22Rv1 (cell line): Measurements from ENCODE around the gene WWOX.

Experiments
- H3K27ac ChIP-seq: fragments of 450-650 bp; 2 replicates; pipeline ENCODE4 v1.5.1; 2017
- ZFX ChIP-seq: fragments of 450-650 bp; IDR thresholded peaks from 2 replicates; pipeline ENCODE4 v1.6.1; 2017; ENCODE audit warnings: antibody characterized with exemption, borderline replicate concordance
- TF ChIP-seq, protein P1 (sequence below): fragments of 450-650 bp; IDR thresholded peaks from 2 replicates; pipeline ENCODE4 v1.5.1; 2017; ENCODE audit warnings: mild to moderate bottlenecking

WWOX gene

DNA sequence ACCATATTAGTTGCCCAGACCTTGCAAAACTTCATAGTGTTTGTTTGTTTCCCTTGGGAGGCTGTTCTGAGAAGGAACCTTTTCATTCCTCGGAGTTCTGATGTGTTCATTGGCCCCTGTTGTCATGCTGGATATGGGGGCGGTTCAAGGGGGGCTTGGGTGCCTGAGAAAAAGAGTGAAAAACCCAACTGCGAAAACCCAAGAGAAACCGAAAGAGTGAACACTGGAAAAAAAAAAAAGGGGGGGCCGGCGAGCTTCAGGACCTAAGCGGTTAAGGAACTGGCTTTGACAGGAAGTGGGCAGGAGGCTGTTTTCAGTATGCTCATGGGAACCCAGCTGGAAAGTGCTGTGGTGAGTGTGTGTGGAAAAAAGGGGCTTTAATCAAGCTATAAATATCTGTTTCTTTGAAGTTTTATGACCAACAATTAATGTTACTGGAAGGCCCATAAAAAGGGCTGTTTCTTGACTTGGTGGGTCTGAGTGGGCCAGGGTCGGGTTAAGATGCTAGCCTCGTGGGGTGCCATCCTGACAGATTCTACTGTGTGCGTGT lies 990.4 kb downstream of the WWOX start:
- TF ChIP-seq, protein P1, sequence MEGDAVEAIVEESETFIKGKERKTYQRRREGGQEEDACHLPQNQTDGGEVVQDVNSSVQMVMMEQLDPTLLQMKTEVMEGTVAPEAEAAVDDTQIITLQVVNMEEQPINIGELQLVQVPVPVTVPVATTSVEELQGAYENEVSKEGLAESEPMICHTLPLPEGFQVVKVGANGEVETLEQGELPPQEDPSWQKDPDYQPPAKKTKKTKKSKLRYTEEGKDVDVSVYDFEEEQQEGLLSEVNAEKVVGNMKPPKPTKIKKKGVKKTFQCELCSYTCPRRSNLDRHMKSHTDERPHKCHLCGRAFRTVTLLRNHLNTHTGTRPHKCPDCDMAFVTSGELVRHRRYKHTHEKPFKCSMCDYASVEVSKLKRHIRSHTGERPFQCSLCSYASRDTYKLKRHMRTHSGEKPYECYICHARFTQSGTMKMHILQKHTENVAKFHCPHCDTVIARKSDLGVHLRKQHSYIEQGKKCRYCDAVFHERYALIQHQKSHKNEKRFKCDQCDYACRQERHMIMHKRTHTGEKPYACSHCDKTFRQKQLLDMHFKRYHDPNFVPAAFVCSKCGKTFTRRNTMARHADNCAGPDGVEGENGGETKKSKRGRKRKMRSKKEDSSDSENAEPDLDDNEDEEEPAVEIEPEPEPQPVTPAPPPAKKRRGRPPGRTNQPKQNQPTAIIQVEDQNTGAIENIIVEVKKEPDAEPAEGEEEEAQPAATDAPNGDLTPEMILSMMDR = no peak
- TF ChIP-seq ZFX = no peak
- no peak overlapping the region for H3K27ac ChIP-seq

DNA sequence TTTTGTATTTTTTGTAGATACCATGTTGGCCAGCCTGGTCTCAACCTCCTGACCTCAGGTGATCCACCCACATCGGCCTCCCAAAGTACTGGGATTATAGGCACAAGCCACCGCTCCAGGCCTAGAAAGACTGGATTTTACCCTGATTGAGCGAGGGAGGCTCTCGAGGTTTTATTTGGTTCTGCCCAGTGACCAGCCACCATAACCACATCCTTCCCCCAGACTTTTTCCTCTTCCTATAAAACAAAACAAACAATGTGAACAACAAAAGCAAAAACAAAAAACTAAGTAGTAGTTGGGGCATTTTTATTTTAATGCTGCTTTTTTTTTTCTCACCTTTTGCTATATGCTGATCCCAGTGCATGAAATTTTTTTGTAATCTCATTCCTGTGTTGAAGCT lies 991.5 kb downstream of the WWOX start:
- no peak for TF ChIP-seq ZFX
- TF ChIP-seq, protein P1 = no peak
- H3K27ac ChIP-seq = no peak overlapping the region

DNA sequence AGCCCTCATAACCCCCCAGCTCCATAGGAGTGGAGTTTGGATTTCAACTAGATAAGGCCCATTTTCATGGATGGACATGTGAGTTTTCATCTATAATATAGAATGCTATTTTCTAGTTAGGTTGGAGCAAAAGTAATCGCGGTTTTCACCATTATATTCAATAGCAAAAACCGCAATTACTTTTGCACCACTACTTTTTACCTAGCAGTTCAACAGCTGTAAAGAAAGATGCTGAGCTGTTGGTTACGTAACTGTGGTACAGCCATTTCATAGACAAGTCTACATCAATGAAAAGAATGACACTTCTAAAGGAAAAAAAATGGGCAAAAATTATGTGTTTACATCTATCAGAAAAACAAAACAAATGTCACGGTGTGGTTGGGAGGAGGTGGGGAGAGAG lies 993.4 kb downstream of the WWOX start:
- TF ChIP-seq, protein P1 = no peak
- TF ChIP-seq ZFX = no peak
- no peak overlapping the region for H3K27ac ChIP-seq

DNA sequence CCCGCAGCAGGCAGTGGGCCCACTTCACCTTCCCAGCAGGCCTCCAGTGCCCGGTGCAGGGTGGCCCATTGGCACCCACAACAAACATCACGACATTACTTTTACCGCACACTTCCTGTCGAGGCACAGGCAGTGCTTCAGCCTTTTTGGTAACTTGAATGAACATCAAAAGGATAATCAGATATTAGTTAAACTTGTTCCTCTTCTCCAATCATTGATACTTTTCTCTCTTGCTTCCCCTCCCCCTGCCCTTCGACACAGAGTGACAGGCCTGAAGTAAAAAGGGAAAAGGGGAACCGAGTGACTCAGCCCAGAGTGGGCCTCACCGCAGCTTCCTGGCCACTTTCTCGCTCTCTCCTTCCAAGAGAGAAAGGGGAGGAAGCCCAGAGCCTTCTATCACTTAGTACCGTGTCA lies 994.1 kb downstream of the WWOX start:
- no peak for TF ChIP-seq ZFX
- TF ChIP-seq, protein P1 = no peak
- no peak overlapping the region for H3K27ac ChIP-seq

DNA sequence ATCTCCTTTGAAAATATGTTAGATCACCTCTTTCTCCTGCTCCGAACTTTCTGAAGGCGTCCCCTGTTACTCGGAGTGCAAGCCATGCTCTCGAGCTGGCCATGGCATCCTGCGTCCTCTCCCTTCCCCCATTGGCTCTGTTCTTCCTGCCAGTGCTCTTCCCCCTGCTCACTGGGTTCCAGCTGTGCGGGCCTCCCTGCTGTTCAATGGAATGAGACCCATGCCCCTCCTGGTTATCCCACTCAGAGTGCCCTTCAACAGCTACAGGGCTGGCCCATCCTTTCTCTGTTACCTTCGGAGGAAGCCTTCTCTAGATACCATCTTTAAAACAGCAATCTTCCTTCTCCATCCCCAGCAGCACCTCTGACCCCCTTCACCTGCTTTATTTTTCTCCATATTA lies 996.8 kb downstream of the WWOX start:
- TF ChIP-seq ZFX = no peak
- TF ChIP-seq, protein P1 = no peak
- H3K27ac ChIP-seq = no peak overlapping the region

DNA sequence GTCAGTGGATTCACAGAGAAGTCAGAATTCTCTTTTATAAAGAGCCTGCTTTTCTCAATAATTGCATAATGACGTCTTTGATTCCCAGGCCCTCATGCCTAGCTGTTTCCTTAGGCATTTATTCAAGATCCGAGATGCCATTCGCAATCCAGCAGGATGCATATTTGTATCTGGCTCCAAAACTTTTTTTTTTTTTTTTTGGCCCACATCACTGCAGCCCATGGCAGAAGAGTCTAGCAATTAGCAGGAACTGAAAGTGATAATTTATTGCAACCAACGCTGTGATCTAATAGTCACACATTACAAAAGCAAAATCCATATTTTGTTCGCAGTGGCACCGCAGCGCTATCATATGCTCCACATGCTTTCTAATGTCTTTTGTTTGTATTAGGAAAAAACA lies 997.7 kb downstream of the WWOX start:
- TF ChIP-seq, protein P1 = no peak
- no peak for TF ChIP-seq ZFX
- no peak overlapping the region for H3K27ac ChIP-seq

DNA sequence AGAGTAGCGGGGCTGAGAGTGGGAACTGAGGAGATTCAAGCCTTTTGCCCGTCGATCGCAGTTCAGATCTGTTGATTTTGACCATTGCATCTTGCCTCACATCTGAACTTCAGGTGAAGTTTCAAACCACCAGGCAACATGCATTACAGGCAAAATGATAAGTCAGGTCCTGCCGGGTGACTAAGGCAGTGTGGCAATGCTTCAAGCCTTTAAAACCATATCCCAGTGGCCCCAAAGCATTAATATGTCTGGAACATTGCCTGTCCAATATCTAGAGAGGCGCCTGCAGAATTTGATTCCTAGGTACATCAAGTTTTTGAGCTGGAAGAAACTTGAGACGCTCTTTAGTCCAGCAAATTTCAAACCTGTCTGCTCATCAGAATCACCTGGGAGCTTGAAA lies 998.3 kb downstream of the WWOX start:
- H3K27ac ChIP-seq = no peak overlapping the region
- TF ChIP-seq, protein P1 = no peak
- TF ChIP-seq ZFX = no peak
